H1 (cell line): ENCODE measurements around the gene TBX4. TPM values are rescaled to one million over a fixed set of nuclear protein-coding genes. Genes with fewer than 3 reads are reported as not detected.
A peak's percentile ranks its signal among the peaks of the same experiment; 100 is the strongest.

Source experiments
- CTCF ChIA-PET: fragments of 300-600 bp; sonication (Branson Sonifier 250); formaldehyde crosslinking; loops from one replicate; lab custom pipeline; 2021; ENCODE audit not compliant: partially characterized antibody; lab: Charles Lee
- POLR2A ChIA-PET: fragments of 300-600 bp; sonication (Branson Sonifier 250); formaldehyde crosslinking; loops from one replicate; lab custom pipeline; 2021; ENCODE audit warnings: inconsistent platforms; ENCODE audit not compliant: partially characterized antibody; lab: Charles Lee
- DNase-seq, 2 experiments: peaks; one replicate each; pipeline versions ENCODE4 v3.0.0 to v3.0.0-alpha.2; 2010 to 2022; ENCODE audit warnings: low spot score in 2 of 2, low read depth in 1 of 2, mixed read lengths in 1 of 2
- FAIRE-seq: peaks from 2 replicates; lab custom pipeline; 2011; peaks lifted over from hg19 to GRCh38; lab: Jason Lieb, UNC
- H2AFZ ChIP-seq: 2 replicates; pipeline ENCODE4 v1.8.1; 2012; ENCODE audit warnings: low read length, inconsistent platforms
- H2AK5ac ChIP-seq: 2 replicates; pipeline ENCODE4 v1.6.1; 2013; ENCODE audit warnings: low read depth, low read length
- H2BK120ac ChIP-seq: replicated peaks from 2 replicates; pipeline ENCODE3; 2013; ENCODE audit warnings: low read depth, low read length, inconsistent platforms
- H2BK12ac ChIP-seq: 2 replicates; pipeline ENCODE4 v1.6.1; 2013; ENCODE audit warnings: low read depth, low read length
- H2BK15ac ChIP-seq: 2 replicates; pipeline ENCODE4 v1.6.1; 2013; ENCODE audit warnings: low read length
- H2BK20ac ChIP-seq: 2 replicates; pipeline ENCODE4 v1.6.1; 2013; ENCODE audit warnings: low read length
- H2BK5ac ChIP-seq: 2 replicates; pipeline ENCODE4 v1.6.1; 2013; ENCODE audit warnings: low read depth, low read length
- H3K14ac ChIP-seq: 2 replicates; pipeline ENCODE4 v1.6.1; 2013; ENCODE audit warnings: inconsistent platforms; ENCODE audit not compliant: insufficient read length
- H3K18ac ChIP-seq: 2 replicates; pipeline ENCODE4 v1.6.1; 2013; ENCODE audit warnings: low read length; ENCODE audit errors: extremely low read depth
- H3K23ac ChIP-seq: 2 replicates; pipeline ENCODE4 v1.6.1; 2013; ENCODE audit warnings: inconsistent platforms; ENCODE audit not compliant: insufficient read length
- H3K23me2 ChIP-seq: 2 replicates; pipeline ENCODE4 v1.6.1; 2013; ENCODE audit warnings: low read depth, low read length
- H3K27ac ChIP-seq: 2 replicates; pipeline ENCODE4 v1.6.1; 2011; ENCODE audit warnings: low read depth, low read length, inconsistent platforms
- H3K27me3 ChIP-seq, 4 experiments: replicated peaks in 1 of 4; 1 replicate in 1 of 4; 2 replicates in 3 of 4; pipeline versions ENCODE4 v1.6.1 to v1.8.1; 2011 to 2013; ENCODE audit warnings: low read length in 3 of 4, mild to moderate bottlenecking in 3 of 4, inconsistent platforms in 2 of 4, mixed read lengths in 2 of 4, moderate library complexity in 1 of 4; ENCODE audit not compliant: control insufficient read depth in 3 of 4, insufficient read depth in 3 of 4; ENCODE audit errors: extremely low read depth in 1 of 4
- H3K36me3 ChIP-seq, 4 experiments: 2 replicates each; pipeline versions ENCODE4 v1.6.1 to v1.8.1; 2011 to 2013; ENCODE audit warnings: mild to moderate bottlenecking in 4 of 4, low read length in 3 of 4, moderate library complexity in 2 of 4, control low read depth in 1 of 4, inconsistent platforms in 1 of 4; ENCODE audit not compliant: insufficient read depth in 4 of 4, control insufficient read depth in 2 of 4
- H3K4ac ChIP-seq: replicated peaks from 2 replicates; pipeline ENCODE3; 2013; ENCODE audit warnings: low read length, low read depth, mixed read lengths, inconsistent platforms; ENCODE audit not compliant: insufficient read length
- H3K4me1 ChIP-seq, 4 experiments: replicated peaks in 1 of 4; 1 replicate in 1 of 4; 2 replicates in 3 of 4; pipeline versions ENCODE4 v1.6.1 to v1.8.1; 2011 to 2013; ENCODE audit warnings: low read length in 3 of 4, inconsistent platforms in 2 of 4, mixed read lengths in 1 of 4; ENCODE audit not compliant: insufficient read depth in 4 of 4, control insufficient read depth in 3 of 4
- H3K4me2 ChIP-seq, 2 experiments: 2 replicates each; pipeline versions ENCODE4 v1.6.1 to v1.8.1; 2011 to 2013; ENCODE audit warnings: low read depth in 2 of 2, low read length in 2 of 2, control low read depth in 1 of 2, inconsistent platforms in 1 of 2, mild to moderate bottlenecking in 1 of 2; ENCODE audit not compliant: insufficient read depth in 1 of 2
- H3K4me3 ChIP-seq, 4 experiments: fragments of 200-600, 300-600 bp in 1 of 4; sonication (generic), shearing (Covaris generic), sonication (Bioruptor Twin) in 1 of 4; 2 replicates each; pipeline versions ENCODE4 v1.5.1 to v1.8.1; 2011 to 2016; ENCODE audit warnings: low read length in 4 of 4, low read depth in 3 of 4, control low read depth in 2 of 4, inconsistent platforms in 2 of 4, mild to moderate bottlenecking in 2 of 4, mixed read lengths in 1 of 4, moderate library complexity in 1 of 4; ENCODE audit not compliant: insufficient read depth in 2 of 4; ENCODE audit errors: extremely low read depth in 1 of 4
- H3K56ac ChIP-seq: replicated peaks from 2 replicates; pipeline ENCODE3; 2013; ENCODE audit warnings: low read depth, mild to moderate bottlenecking, mixed read lengths, low read length, inconsistent platforms; ENCODE audit not compliant: insufficient read length
- H3K79me1 ChIP-seq: 2 replicates; pipeline ENCODE4 v1.6.1; 2013; ENCODE audit warnings: low read depth, low read length, control low read depth
- H3K79me2 ChIP-seq, 2 experiments: 2 replicates each; pipeline versions ENCODE4 v1.6.1 to v1.8.1; 2012 to 2013; ENCODE audit warnings: low read length in 2 of 2, mild to moderate bottlenecking in 2 of 2, inconsistent platforms in 1 of 2; ENCODE audit not compliant: insufficient read depth in 2 of 2, control insufficient read depth in 1 of 2
- H3K9ac ChIP-seq, 4 experiments: replicated peaks in 1 of 4; 1 replicate in 1 of 4; 2 replicates in 3 of 4; pipeline versions ENCODE4 v1.6.1 to v1.8.1; 2011 to 2013; ENCODE audit warnings: low read depth in 3 of 4, low read length in 3 of 4, control low read depth in 2 of 4, mild to moderate bottlenecking in 2 of 4, moderate library complexity in 2 of 4, inconsistent platforms in 1 of 4; ENCODE audit errors: extremely low read depth in 1 of 4
- H3K9me3 ChIP-seq, 2 experiments: 2 replicates each; pipeline versions ENCODE4 v1.6.1 to v1.8.1; 2012 to 2013; ENCODE audit warnings: mild to moderate bottlenecking in 2 of 2, moderate library complexity in 2 of 2, control low read depth in 1 of 2, inconsistent platforms in 1 of 2, low read depth in 1 of 2, low read length in 1 of 2, mixed read lengths in 1 of 2; ENCODE audit not compliant: insufficient read depth in 2 of 2
- H4K20me1 ChIP-seq, 2 experiments: replicated peaks in 1 of 2; 2 replicates each; pipeline versions ENCODE3 to v1.8.1; 2011 to 2013; ENCODE audit warnings: inconsistent platforms in 2 of 2, low read length in 2 of 2, mild to moderate bottlenecking in 1 of 2; ENCODE audit not compliant: insufficient read depth in 2 of 2, control insufficient read depth in 1 of 2
- H4K5ac ChIP-seq: 2 replicates; pipeline ENCODE4 v1.6.1; 2013; ENCODE audit warnings: low read length, low read depth, mixed read lengths, inconsistent platforms; ENCODE audit not compliant: insufficient read length
- H4K8ac ChIP-seq: 2 replicates; pipeline ENCODE4 v1.8.0; 2013; ENCODE audit warnings: mild to moderate bottlenecking, moderate library complexity, low read length, inconsistent platforms; ENCODE audit not compliant: insufficient read depth; ENCODE audit errors: extremely low read depth
- H4K91ac ChIP-seq: replicated peaks from 2 replicates; pipeline ENCODE3; 2013; ENCODE audit warnings: low read length, mixed read lengths, inconsistent platforms; ENCODE audit not compliant: insufficient read length
- KDM4A ChIP-seq: IDR thresholded peaks from one replicate; pipeline ENCODE4 v1.7.1; 2012; ENCODE audit warnings: low read depth, mild to moderate bottlenecking, moderate library complexity, low read length, inconsistent platforms; ENCODE audit not compliant: severe bottlenecking
- MAX ChIP-seq: IDR thresholded peaks from 2 replicates; pipeline ENCODE4 v1.6.1; 2012; ENCODE audit warnings: inconsistent platforms
- WGBS, 2 experiments: shearing (Covaris generic) in 1 of 2; methylation state at CpG; one replicate each; pipeline versions ENCODE4 v1.1.6 to v1.1.7; 2013 to 2015; ENCODE audit warnings: low lambda C conversion rate in 2 of 2, mixed read lengths in 2 of 2, inconsistent platforms in 1 of 2, low coverage in 1 of 2, missing lambda C conversion rate in 1 of 2; ENCODE audit not compliant: insufficient replicate concordance in 2 of 2, insufficient coverage in 1 of 2, insufficient read length in 1 of 2; ENCODE audit errors: extremely low coverage in 1 of 2, missing lambda C conversion rate in 1 of 2; 5-methylcytosine and 5-hydroxymethylcytosine counted together
- polyA plus RNA-seq, 7 experiments: library from polyadenylated mRNA; depleted of rRNA in 3 of 7; stranded (reverse) in 5 of 7; unstranded in 2 of 7; fragments of >200 nt in 5 of 7; fragments of 200-250 nt in 2 of 7; gene quantifications; 1 replicate in 5 of 7; 2 replicates in 1 of 7; 4 replicates in 1 of 7; pipeline versions ENCODE4 v1.2.1 to v1.2.3, GENCODE V29; 2011 to 2013; ENCODE audit warnings: missing spikeins in 2 of 7, mixed read lengths in 2 of 7
- total RNA-seq: library from RNA; stranded (reverse); fragmentation: NEBNext Ultra II Directional; extraction: Animal tissue kit (Norgen Biotek cat#: 25700); gene quantifications from 2 replicates; pipeline ENCODE4 v1.2.1, GENCODE V29; 2021

Gene TBX4
- total and polyA plus RNA-seq, 2 of the 8 experiments (the other 6 are each of a cell fraction or from before 2014, with no cell fraction given), result 0.02 TPM; not detected in 1

- DNase-seq (no peak), FAIRE-seq (no peak)
- no peak overlapping the region for H2BK20ac ChIP-seq
- no peak overlapping the region for H4K91ac ChIP-seq
- no peak overlapping the region for H3K9ac ChIP-seq
- H3K56ac ChIP-seq, result no peak overlapping the region
- peaks cover 98 to 100% (median 99%) of the 10 kb centered on the region in 4 experiments for H3K27me3 ChIP-seq
- POLR2A ChIA-PET, result interaction anchor here (0.6 to 1.4 kb wide), 5 partner anchors 8 to 54 kb away, joined by 3 to 5 read pairs (median 3); no protein-coding TSS in a partner anchor
- no peak overlapping the region for H2AFZ ChIP-seq
- no peak overlapping the region for H2BK120ac ChIP-seq
- peaks cover 43 to 44% of the 10 kb centered on the region in 2 experiments for H4K20me1 ChIP-seq
- H3K23me2 ChIP-seq, result peaks cover 2% of the 10 kb centered on the region; the same call in 1 of the 2 replicates
- WGBS, 2 experiments, result 2% methylated on average over 27 of the region's 27 CpGs; no CpG with 5 or more reads in 1 of the 2 experiments
- no peak overlapping the region for H2AK5ac ChIP-seq
- no peaks in the 10 kb centered on the region for H3K79me1 ChIP-seq
- CTCF ChIA-PET, result interaction anchor here (0.8 to 6.8 kb wide), 7 partner anchors 8 to 433 kb away, joined by 4 to 31 read pairs (median 4); no protein-coding TSS in a partner anchor
- H3K18ac ChIP-seq, result no peak overlapping the region
- peaks cover 0 to 18% (median 0%) of the 10 kb centered on the region in 4 experiments; a peak in 1 of 8 replicates for H3K36me3 ChIP-seq
- H3K4me1 ChIP-seq, result peaks cover 0 to 40% (median 27%) of the 10 kb centered on the region in 4 experiments; a peak in 6 of 7 replicates
- no peak overlapping the region for H3K27ac ChIP-seq
- no peak overlapping the region for H2BK5ac ChIP-seq
- no peak overlapping the region for H2BK12ac ChIP-seq
- H3K79me2 ChIP-seq, result no peaks in the 10 kb centered on the region
- peak overlapping the region in 3 of 4 experiments; percentile 3 to 49 (median 5); a peak in 4 of 8 replicates for H3K4me3 ChIP-seq
- H3K9me3 ChIP-seq, result no peaks in the 10 kb centered on the region; a peak in 1 of 4 replicates
- no peak overlapping the region for H3K14ac ChIP-seq
- H2BK15ac ChIP-seq, result no peak overlapping the region
- H3K4me2 ChIP-seq, result peak overlapping the region; percentile 63 to 65
- TF ChIP-seq KDM4A (peak; percentile 50), MAX (no peak)
- H4K5ac ChIP-seq, result no peak overlapping the region
- H4K8ac ChIP-seq, result peak overlapping the region; percentile 63; the same call in 1 of the 2 replicates
- no peak overlapping the region for H3K23ac ChIP-seq
- no peak overlapping the region for H3K4ac ChIP-seq
Measured at GRCh38 chr17:61404663-61404912, 47.6 kb upstream of the TBX4 start.
